ENCODE data around the gene COPZ2.

GRCh38 chr17:48037036-48037837 is at the start of gene COPZ2:
- TF ChIP-seq POLR2A (IDR thresholded peaks at IDR 0.05) (no peak), CTCF (IDR thresholded peaks at IDR 0.05) (peak; percentile 43 to 70 (median 54))
